Measurements from ENCODE around the gene C1orf115.
"Not testable (repeated sequence)": the region's sequence is repeated elsewhere in the genome, so short reads cannot be mapped to it uniquely, and the experiment has no call there.

The C1orf115 gene

GRCh38 chr1:220711056-220711809 lies 21.1 kb downstream of the C1orf115 start:
- no peak overlapping the region for H3K4me3 ChIP-seq (ENCODE audit: low read depth, low read length)
- H3K36me3 ChIP-seq (ENCODE audit: control insufficient read depth, insufficient read depth, low read length): no peaks in the 10 kb centered on the region
- H3K79me2 ChIP-seq: no peaks in the 10 kb centered on the region
- H3K27me3 ChIP-seq (ENCODE audit: control insufficient read depth, insufficient read depth, low read length): no peaks in the 10 kb centered on the region
- no peak overlapping the region for H3K9ac ChIP-seq
- H3K4me2 ChIP-seq (ENCODE audit: low read length): no peak overlapping the region
- no peaks in the 10 kb centered on the region for H3K9me3 ChIP-seq (ENCODE audit: control insufficient read depth, low read length)
- no peak overlapping the region for H3K27ac ChIP-seq
- TF ChIP-seq CTCF (IDR thresholded peaks at IDR 0.05): no peak
- no peak overlapping the region for H2AFZ ChIP-seq
- H3K4me1 ChIP-seq: no peaks in the 10 kb centered on the region

- H3K36me3 ChIP-seq (ENCODE audit: control insufficient read depth, insufficient read depth, low read length); H3K27ac ChIP-seq; H3K9me3 ChIP-seq (ENCODE audit: control insufficient read depth, low read length); H3K4me2 ChIP-seq (ENCODE audit: low read length); H2AFZ ChIP-seq; H3K79me2 ChIP-seq; H3K9ac ChIP-seq; H3K27me3 ChIP-seq (ENCODE audit: control insufficient read depth, insufficient read depth, low read length); H3K4me1 ChIP-seq; H3K4me3 ChIP-seq (ENCODE audit: low read depth, low read length): not testable (repeated sequence)
These were observed 25.8 kb downstream of the C1orf115 start for GRCh38 chr1:220715986-220716385.

- no peak overlapping the region for H3K27ac ChIP-seq
- no peak overlapping the region for H3K4me2 ChIP-seq (ENCODE audit: low read length)
- no peaks in the 10 kb centered on the region for H3K79me2 ChIP-seq
- H2AFZ ChIP-seq: no peak overlapping the region
- no peaks in the 10 kb centered on the region for H3K4me1 ChIP-seq
- no peaks in the 10 kb centered on the region for H3K36me3 ChIP-seq (ENCODE audit: control insufficient read depth, insufficient read depth, low read length)
- no peak overlapping the region for H3K4me3 ChIP-seq (ENCODE audit: low read depth, low read length)
- TF ChIP-seq CTCF (IDR thresholded peaks at IDR 0.05): no peak
- no peaks in the 10 kb centered on the region for H3K27me3 ChIP-seq (ENCODE audit: control insufficient read depth, insufficient read depth, low read length)
- H3K9me3 ChIP-seq (ENCODE audit: control insufficient read depth, low read length): no peaks in the 10 kb centered on the region
- H3K9ac ChIP-seq: no peak overlapping the region
These were observed 27.9 kb downstream of the C1orf115 start for GRCh38 chr1:220717800-220718640.

GRCh38 chr1:220721266-220721665 lies 31.1 kb downstream of the C1orf115 start:
- H3K36me3 ChIP-seq (ENCODE audit: control insufficient read depth, insufficient read depth, low read length); H3K9ac ChIP-seq; H2AFZ ChIP-seq; H3K79me2 ChIP-seq; H3K4me2 ChIP-seq (ENCODE audit: low read length); H3K27me3 ChIP-seq (ENCODE audit: control insufficient read depth, insufficient read depth, low read length); H3K4me1 ChIP-seq; H3K27ac ChIP-seq; H3K4me3 ChIP-seq (ENCODE audit: low read depth, low read length); H3K9me3 ChIP-seq (ENCODE audit: control insufficient read depth, low read length): not testable (repeated sequence)

- Histone ChIP-seq H3K27ac (no peak overlapping the region), H3K4me1 (no peaks in the 10 kb centered on the region), H3K79me2 (no peaks in the 10 kb centered on the region), H3K27me3 (ENCODE audit: control insufficient read depth, insufficient read depth, low read length) (no peaks in the 10 kb centered on the region), H3K9me3 (ENCODE audit: control insufficient read depth, low read length) (no peaks in the 10 kb centered on the region), H3K36me3 (ENCODE audit: control insufficient read depth, insufficient read depth, low read length) (no peaks in the 10 kb centered on the region), H3K4me3 (ENCODE audit: low read depth, low read length) (no peak overlapping the region), H3K9ac (no peak overlapping the region), H2AFZ (no peak overlapping the region), H3K4me2 (ENCODE audit: low read length) (no peak overlapping the region)
- TF ChIP-seq CTCF (IDR thresholded peaks at IDR 0.05): no peak
These were observed 36.5 kb downstream of the C1orf115 start for GRCh38 chr1:220726634-220727033.

Data from parathyroid adenoma (tissue), 2 donors.